Pancreas (tissue), 10 donors: Measurements from ENCODE around the gene FFAR3. TPM values are rescaled to one million over a fixed set of nuclear protein-coding genes. Genes with fewer than 3 reads are reported as not detected.

Source experiments
- ATAC-seq, 4 donors: fragments of 200-7000 bp; cut with Tn5 transposase; one replicate each; pipeline versions ENCODE4 v1.8.0 to v1.9.1; 2020; ENCODE audit warnings: mild to moderate bottlenecking in 4 of 4, moderate library complexity in 4 of 4
- DNase-seq, 6 donors: peaks; one replicate each; pipeline ENCODE4 v3.0.0-alpha.2; 2020
- FAIRE-seq: peaks from 2 replicates; lab custom pipeline; 2012; peaks lifted over from hg19 to GRCh38; lab: Jason Lieb, UNC
- H3K27ac ChIP-seq, 4 donors: fragments of 200-600 bp; sonication (generic); 1 replicate in 3 of 4; 2 replicates in 1 of 4; pipeline versions ENCODE4 v1.5.0 to v1.8.0; 2020
- H3K27me3 ChIP-seq, 4 donors: fragments of 200-600 bp; one replicate each; pipeline ENCODE4 v1.8.0; 2021
- H3K36me3 ChIP-seq, 3 donors: fragments of 200-600 bp; sonication (generic) in 1 of 3; one replicate each; pipeline versions ENCODE4 v1.5.0 to v1.8.0; 2020 to 2021
- H3K4me1 ChIP-seq, 3 donors: fragments of 200-600 bp; one replicate each; pipeline ENCODE4 v1.8.0; 2021
- H3K4me3 ChIP-seq, 4 donors: fragments of 200-600 bp; sonication (generic) in 2 of 4; one replicate each; pipeline versions ENCODE4 v1.5.0 to v1.8.0; 2020 to 2021
- H3K9me3 ChIP-seq, 4 donors: fragments of 200-600 bp; one replicate each; pipeline ENCODE4 v1.8.0; 2021
- CTCF ChIP-seq, 4 donors: fragments of 200-600 bp; sonication (generic) in 3 of 4; IDR thresholded peaks; one replicate each; pipeline versions ENCODE4 v1.5.0 to v1.8.0; 2021; ENCODE audit warnings: antibody characterized with exemption in 4 of 4
- WGBS, 2 donors: extraction: QIAGEN DNeasy Blood & Tissue Kit; methylation state at CpG; one replicate each; pipeline ENCODE4 v1.1.7; 2013; 5-methylcytosine and 5-hydroxymethylcytosine counted together
- intact Hi-C, 3 donors: fragments of 100-400 bp; cut with DNase I; formaldehyde crosslinking; loops; one replicate each; pipeline versions ENCODE4 v1.11.1 to v1.14.2; 2022
- polyA plus RNA-seq, 2 donors: library from polyadenylated mRNA; stranded (reverse); fragments of 200-250 nt; gene quantifications; one replicate each; pipeline ENCODE4 v1.2.3, GENCODE V29; 2013
- total RNA-seq, 6 donors: library from RNA; stranded (reverse); fragmentation: NEBNext Ultra II Directional in 4 of 6; extraction: Animal tissue kit (Norgen Biotek cat#: 25700) in 4 of 6; gene quantifications; one replicate each; pipeline versions ENCODE4 v1.2.1 to v1.2.4, GENCODE V29; 2021 to 2023
- donor health status: healthy with polysubstance abuse.
- donor health status: DM: no; HTN: no; CAD: no; lungs with moderate emphysema.
- donor health status: DM: no; HTN: no; CAD: no.
- donor health status: control.
- donor health status: control.
- donor health status: Bipolar disorder and iron deficiency.
- donor health status: DM: yes; HTN: yes; CAD: no.
- donor health status: DM: no; HTN: no; CAD: no.
- donor health status: DM: no; HTN: no; CAD: no.
- donor health status: DM: yes; HTN: yes; CAD: no.

FFAR3 gene
- total and polyA plus RNA-seq, 8 donors: 0.09 to 2.7 (median 0.34) TPM; not detected in 1

GRCh38 chr19:35380450-35381124, 22.3 kb downstream of the FFAR3 start:
- intact Hi-C loops: no loop called here
- FAIRE-seq: no peak
- Histone ChIP-seq H3K4me3 (no peak overlapping the region), H3K27me3 (no peaks in the 10 kb centered on the region), H3K27ac (no peak overlapping the region), H3K9me3 (no peaks in the 10 kb centered on the region), H3K4me1 (peaks cover 0 to 4% (median 0%) of the 10 kb centered on the region in 3 donors), H3K36me3 (no peaks in the 10 kb centered on the region)
- ATAC-seq: peak; percentile 55 to 92 (median 86)
- 58 to 61% methylated on average over 9 of the region's 9 CpGs for WGBS, 2 donors
- peak in 1 of 6 donors; percentile 26 for DNase-seq
- TF ChIP-seq CTCF (IDR thresholded peaks at IDR 0.05): no peak

DNA sequence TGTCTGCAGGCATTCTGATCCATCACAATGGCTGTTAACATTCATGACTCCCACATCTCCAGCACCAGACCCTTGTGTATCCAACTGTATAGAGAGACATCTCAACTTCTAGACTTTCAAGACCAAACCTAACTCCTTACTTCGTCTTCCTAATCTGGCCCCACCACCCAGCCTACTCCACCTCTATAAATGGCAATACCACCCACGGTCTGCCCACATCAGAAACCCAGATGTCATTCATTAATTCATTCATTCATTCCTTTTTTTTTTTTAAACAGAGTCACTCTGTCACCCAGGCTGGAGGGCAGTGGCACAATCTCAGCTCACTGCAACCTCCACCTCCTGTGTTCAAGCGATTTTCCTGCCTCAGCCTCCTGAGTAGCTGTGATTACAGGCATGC, 23.1 kb downstream of the FFAR3 start:
- DNase-seq (no peak), ATAC-seq (no peak), FAIRE-seq (no peak)
- Histone ChIP-seq H3K9me3 (no peaks in the 10 kb centered on the region), H3K27me3 (no peaks in the 10 kb centered on the region), H3K36me3 (no peaks in the 10 kb centered on the region), H3K27ac (no peak overlapping the region), H3K4me3 (no peak overlapping the region), H3K4me1 (peaks cover 0 to 4% (median 0%) of the 10 kb centered on the region in 3 donors)
- 70 to 83% methylated on average over 3 of the region's 3 CpGs for WGBS, 2 donors
- intact Hi-C loops: no loop called here
- TF ChIP-seq CTCF (IDR thresholded peaks at IDR 0.05): no peak

DNA sequence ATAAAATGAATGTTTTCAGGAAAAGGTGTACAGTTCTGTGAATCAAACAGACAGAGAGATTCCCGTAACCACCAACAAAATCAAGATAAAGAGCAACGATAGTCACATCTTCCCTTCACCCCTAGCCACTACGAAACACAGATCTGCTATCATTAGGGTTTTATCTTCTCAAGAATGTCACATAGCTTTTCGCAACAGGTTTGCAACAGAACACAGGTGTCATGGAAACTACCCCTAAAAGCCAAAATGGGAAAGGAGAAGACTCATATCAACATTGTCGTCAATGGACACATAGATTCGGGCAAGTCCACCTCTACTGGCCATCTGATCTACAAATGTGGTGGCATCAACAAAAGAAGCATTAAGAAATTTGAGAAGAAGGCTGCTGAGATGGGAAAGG, 23.7 kb downstream of the FFAR3 start:
- peaks cover 0 to 4% (median 0%) of the 10 kb centered on the region in 3 donors for H3K4me1 ChIP-seq
- H3K4me3 ChIP-seq: no peak overlapping the region
- ATAC-seq: no peak
- no peaks in the 10 kb centered on the region for H3K36me3 ChIP-seq
- intact Hi-C loops: no loop called here
- FAIRE-seq: no peak
- 90 to 91% methylated on average over 6 of the region's 6 CpGs for WGBS, 2 donors
- no peak overlapping the region for H3K27ac ChIP-seq
- no peaks in the 10 kb centered on the region for H3K27me3 ChIP-seq
- no peaks in the 10 kb centered on the region for H3K9me3 ChIP-seq
- DNase-seq: no peak
- no peak for TF ChIP-seq CTCF (IDR thresholded peaks at IDR 0.05)

DNA sequence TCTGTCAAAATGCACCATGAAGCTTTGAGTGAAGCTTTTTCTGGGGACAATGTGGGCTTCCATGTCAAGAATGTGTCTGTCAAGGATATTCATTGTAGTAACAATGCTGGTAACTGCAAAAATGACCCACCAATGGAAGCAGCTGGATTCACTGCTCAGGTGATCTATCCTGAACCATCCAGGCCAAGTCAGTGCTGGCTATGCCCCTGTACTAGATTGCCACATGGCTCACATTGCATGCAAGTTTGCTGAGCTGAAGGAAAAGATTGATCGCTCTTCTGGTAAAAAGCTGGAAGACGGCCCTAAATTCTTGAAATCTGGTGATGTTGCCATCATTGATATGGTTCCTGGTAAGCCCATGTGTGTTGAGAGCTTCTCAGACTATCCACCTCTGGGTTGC, 25.3 kb downstream of the FFAR3 start:
- 87 to 89% methylated on average over 2 of the region's 2 CpGs for WGBS, 2 donors
- Histone ChIP-seq H3K9me3 (no peaks in the 10 kb centered on the region), H3K27me3 (no peaks in the 10 kb centered on the region), H3K36me3 (no peaks in the 10 kb centered on the region), H3K4me1 (peaks cover 0 to 4% (median 0%) of the 10 kb centered on the region in 3 donors), H3K4me3 (no peak overlapping the region), H3K27ac (no peak overlapping the region)
- FAIRE-seq (no peak), ATAC-seq (no peak), DNase-seq (no peak)
- intact Hi-C loops: no loop called here
- no peak for TF ChIP-seq CTCF (IDR thresholded peaks at IDR 0.05)
